Rectal smooth muscle tissue (tissue), 1 donor: ENCODE measurements around the gene PRRX2.

ENCODE experiments used
- H3K27ac ChIP-seq: one replicate; pipeline ENCODE4 v1.7.0; 2013; ENCODE audit warnings: low read depth, low read length, inconsistent platforms
- H3K27me3 ChIP-seq: one replicate; pipeline ENCODE4 v1.7.0; 2013; ENCODE audit warnings: low read length; ENCODE audit not compliant: control insufficient read depth, insufficient read depth
- H3K36me3 ChIP-seq: one replicate; pipeline ENCODE4 v1.7.0; 2013; ENCODE audit warnings: low read length; ENCODE audit not compliant: control insufficient read depth, insufficient read depth
- H3K4me1 ChIP-seq: one replicate; pipeline ENCODE4 v1.7.0; 2013; ENCODE audit warnings: low read length; ENCODE audit not compliant: control insufficient read depth, insufficient read depth
- H3K4me3 ChIP-seq: one replicate; pipeline ENCODE4 v1.7.0; 2013; ENCODE audit warnings: low read length
- H3K9ac ChIP-seq: one replicate; pipeline ENCODE4 v1.7.0; 2013; ENCODE audit warnings: low read length

PRRX2 gene

DNA sequence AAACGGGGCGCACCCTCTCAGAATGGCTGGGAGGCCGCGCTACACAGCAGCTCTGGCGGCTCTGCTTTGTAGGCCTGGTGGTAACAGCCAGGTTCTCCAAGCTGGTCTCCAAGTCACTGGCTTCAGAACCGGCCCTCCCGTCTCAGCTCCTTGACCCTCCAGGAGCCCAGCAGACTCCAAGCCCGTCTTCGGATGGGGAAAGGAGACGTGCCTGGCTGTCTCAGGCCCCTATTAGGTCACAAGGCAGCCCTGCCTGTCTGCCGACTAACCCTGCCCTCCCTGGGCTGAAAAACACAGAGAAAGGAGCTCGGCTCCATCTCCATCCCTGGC, 25.7 kb upstream of the PRRX2 start:
- no peaks in the 10 kb centered on the region for H3K27me3 ChIP-seq
- H3K4me1 ChIP-seq, result peaks cover 14% of the 10 kb centered on the region
- H3K36me3 ChIP-seq, result peaks cover 21% of the 10 kb centered on the region
- H3K27ac ChIP-seq, result no peak overlapping the region
- no peak overlapping the region for H3K9ac ChIP-seq
- no peak overlapping the region for H3K4me3 ChIP-seq

GRCh38 chr9:129640086-129640870, 25.2 kb upstream of the PRRX2 start:
- Histone ChIP-seq H3K4me1 (peaks cover 14% of the 10 kb centered on the region), H3K9ac (no peak overlapping the region), H3K4me3 (peak overlapping the region; percentile 94), H3K27me3 (no peaks in the 10 kb centered on the region), H3K36me3 (peaks cover 16% of the 10 kb centered on the region), H3K27ac (no peak overlapping the region)

DNA sequence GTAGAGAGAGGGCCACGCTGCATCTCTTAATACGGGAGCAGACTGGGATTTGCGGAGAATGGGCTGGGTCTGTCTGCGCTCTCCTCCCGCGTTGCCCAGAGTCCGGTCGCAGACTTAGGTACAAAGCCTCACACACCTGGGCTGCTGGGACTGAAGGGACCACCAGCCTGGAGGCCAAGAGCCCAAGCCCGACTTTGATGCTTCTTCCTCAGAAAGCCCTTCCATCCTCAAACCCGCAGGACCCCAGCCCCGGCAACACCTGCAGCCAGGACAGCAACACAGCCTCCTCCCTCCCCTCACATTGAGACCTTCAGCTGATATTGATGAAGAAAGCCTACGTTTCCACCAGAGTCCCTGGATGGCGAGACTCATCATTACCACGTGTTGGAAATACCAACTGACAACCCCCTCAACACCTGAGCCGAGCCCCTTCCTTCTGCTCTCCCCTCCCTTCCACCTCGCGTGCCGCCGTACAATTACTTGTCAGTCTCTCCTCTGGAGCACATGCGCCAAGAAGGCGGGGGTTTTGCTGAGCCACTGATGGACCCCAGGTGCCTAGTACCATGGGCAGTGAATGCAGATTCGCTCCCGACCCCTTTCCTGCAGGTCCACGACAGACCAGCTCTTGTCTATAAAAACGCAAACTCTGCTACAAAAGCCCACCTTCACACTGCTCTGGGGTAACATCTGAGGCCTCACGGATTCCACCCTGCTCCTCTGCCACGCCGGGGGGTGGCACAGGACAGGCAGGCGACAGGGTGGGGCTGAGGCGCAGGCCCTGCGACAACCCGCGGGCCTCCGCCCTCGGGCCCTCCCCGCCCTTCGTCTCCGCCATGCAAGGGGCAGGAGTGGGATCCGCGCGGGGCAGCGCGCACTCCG, 24.3 kb upstream of the PRRX2 start:
- H3K4me3 ChIP-seq, result peak overlapping the region; percentile 94
- H3K4me1 ChIP-seq, result peaks cover 14% of the 10 kb centered on the region
- H3K9ac ChIP-seq, result peak overlapping the region; percentile 45
- H3K27ac ChIP-seq, result peak overlapping the region; percentile 95
- peaks cover 11% of the 10 kb centered on the region for H3K36me3 ChIP-seq
- no peaks in the 10 kb centered on the region for H3K27me3 ChIP-seq

DNA sequence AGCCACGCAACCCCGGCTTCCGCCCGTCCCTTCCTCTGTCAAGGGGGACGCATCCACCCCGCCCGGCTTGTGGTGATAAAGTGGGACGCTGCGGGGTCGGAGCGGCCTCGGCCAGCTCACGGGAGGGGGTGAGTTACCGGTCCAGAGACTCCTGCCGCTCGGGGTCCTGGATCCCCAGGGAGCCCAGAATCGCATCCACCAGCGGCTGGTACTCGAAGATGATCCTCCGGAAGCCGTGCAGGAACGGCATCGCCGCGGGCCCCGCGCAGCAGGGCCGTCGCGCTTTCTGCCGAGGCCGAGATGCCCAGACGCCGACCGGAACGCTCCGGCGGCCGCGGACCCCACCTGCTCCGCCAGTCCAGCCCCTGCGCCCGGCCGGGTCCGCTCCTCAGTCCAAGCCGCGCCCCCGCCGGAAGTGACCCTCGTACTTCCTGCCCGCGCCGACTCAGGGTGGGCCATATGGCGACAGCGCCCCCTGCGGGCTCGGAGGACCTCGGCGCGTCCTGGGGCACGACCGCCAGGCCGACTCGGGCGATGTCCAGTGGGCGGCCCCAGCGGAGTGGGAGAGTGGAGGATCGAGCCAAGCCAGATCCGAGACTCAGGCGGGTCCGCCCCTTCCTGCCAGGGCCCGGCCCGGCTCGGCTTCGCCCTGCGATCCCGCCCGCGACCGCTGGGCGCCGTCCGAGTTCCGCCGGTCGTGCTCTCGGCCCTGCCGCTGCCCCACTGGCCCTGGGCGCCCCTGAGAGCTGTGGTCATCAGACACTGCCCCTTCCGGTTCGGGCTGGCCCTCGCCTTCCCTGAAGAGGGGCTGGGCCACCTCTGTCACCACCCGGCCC, 23.5 kb upstream of the PRRX2 start, which contains the start of gene ASB6:
ASB6 (minus strand) TSS at position 402 of the 836 bp plus-strand sequence; CDS start at position 250, 152 bp downstream.
- Histone ChIP-seq H3K4me1 (peaks cover 14% of the 10 kb centered on the region), H3K36me3 (peaks cover 11% of the 10 kb centered on the region), H3K9ac (peak within 1 kb of the TSS; percentile 67), H3K27me3 (no peaks in the 10 kb centered on the region), H3K4me3 (peak within 1 kb of the TSS; percentile 94), H3K27ac (peak within 1 kb of the TSS; percentile 95)

DNA sequence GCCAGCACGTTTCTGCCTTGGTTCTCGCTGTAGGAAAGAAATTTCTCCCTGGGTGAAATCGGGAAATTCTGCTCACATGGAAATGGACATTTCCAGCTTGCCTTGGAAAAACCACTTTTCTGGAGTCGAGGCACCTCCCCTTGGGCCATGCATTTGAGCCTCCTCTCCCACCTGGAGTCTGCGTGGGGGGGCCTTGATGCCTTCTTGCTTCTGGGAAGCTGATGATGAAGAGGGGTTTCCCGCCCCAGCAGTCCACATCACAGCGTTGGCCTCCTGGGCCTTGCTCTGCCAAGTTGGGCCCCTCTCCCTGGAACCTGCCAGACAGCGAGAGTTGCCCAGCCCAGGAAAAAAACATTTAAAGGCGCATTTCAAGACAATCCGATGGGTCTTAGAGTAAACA, 21.7 kb upstream of the PRRX2 start:
- Histone ChIP-seq H3K9ac (no peak overlapping the region), H3K4me1 (peaks cover 14% of the 10 kb centered on the region), H3K4me3 (no peak overlapping the region), H3K27me3 (no peaks in the 10 kb centered on the region), H3K36me3 (peaks cover under 1% of the 10 kb centered on the region), H3K27ac (no peak overlapping the region)

DNA sequence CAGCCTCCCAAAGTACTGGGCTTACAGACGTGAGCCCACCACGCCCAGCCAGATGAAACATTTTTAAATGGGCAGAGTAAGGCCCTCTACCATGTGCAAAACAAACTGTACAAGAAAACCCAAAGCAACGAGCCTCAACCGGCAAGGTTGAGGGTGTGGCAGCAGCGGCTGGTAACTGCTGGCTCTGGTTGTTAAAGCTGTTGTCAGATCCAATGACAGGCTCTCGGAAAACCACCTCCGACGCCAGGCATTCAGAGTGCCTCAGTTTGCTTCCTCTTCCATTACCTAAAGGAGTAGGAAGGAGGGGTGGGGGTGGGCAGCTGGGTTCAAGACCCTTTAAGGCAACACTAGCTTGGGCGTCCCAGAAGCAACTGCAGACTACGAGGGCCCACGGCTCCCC, 21.1 kb upstream of the PRRX2 start:
- Histone ChIP-seq H3K4me1 (peaks cover 14% of the 10 kb centered on the region), H3K36me3 (no peaks in the 10 kb centered on the region)

DNA sequence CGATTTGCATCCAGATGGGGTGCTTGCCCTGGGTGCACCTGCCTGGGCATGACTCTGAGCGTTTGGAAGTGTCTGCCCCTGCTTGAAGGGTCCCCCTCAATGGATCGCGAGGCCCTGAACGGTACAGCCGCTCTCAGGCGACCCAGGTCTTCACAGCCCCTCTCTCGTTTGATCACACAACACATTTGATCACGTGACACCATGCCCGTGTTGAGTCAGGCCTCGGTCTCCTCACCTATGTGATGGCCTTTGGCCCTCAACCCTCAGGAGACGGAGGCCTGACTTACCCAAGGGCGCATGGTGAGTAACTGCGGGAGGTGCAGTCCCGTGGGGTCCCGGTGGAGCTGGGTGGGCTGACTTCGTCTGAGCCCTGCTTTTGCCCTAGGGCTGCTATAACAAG, 20.5 kb upstream of the PRRX2 start:
- Histone ChIP-seq H3K27ac (no peak overlapping the region), H3K27me3 (no peaks in the 10 kb centered on the region), H3K9ac (no peak overlapping the region), H3K36me3 (no peaks in the 10 kb centered on the region), H3K4me1 (peaks cover 14% of the 10 kb centered on the region), H3K4me3 (no peak overlapping the region)

More for the DNA sequence above, 21.1 kb upstream of the PRRX2 start:
- Histone ChIP-seq H3K9ac (no peak overlapping the region), H3K27ac (no peak overlapping the region), H3K27me3 (no peaks in the 10 kb centered on the region), H3K4me3 (no peak overlapping the region)

GRCh38 chr9:129646252-129646651, 19.2 kb upstream of the PRRX2 start:
- no peak overlapping the region for H3K4me3 ChIP-seq
- H3K36me3 ChIP-seq, result no peaks in the 10 kb centered on the region
- H3K9ac ChIP-seq, result no peak overlapping the region
- no peak overlapping the region for H3K27ac ChIP-seq
- H3K4me1 ChIP-seq, result peaks cover 5% of the 10 kb centered on the region
- H3K27me3 ChIP-seq, result no peaks in the 10 kb centered on the region

DNA sequence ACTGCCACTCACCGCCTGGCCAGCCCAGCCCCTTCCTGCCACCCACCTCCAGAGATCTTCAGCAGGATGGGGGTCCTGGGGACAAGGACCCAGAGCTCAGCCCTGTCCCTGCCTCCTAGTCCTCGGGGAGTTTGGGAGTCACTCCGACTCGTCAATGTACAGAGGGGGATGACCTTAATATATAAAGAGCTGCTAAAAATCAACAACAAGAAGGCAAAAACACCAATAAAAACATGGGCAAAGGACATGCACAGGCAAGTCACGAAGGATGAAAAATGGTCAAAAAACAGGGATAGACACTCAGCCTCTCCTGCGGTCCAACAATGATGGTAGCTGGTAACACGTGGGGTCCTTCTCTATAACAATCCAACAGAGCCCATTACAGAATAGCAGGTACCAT, 18.8 kb upstream of the PRRX2 start:
- peaks cover 2% of the 10 kb centered on the region for H3K4me1 ChIP-seq
- no peak overlapping the region for H3K9ac ChIP-seq
- H3K4me3 ChIP-seq, result no peak overlapping the region
- H3K27ac ChIP-seq, result no peak overlapping the region
- H3K36me3 ChIP-seq, result no peaks in the 10 kb centered on the region
- H3K27me3 ChIP-seq, result no peaks in the 10 kb centered on the region

GRCh38 chr9:129647635-129648034, 17.8 kb upstream of the PRRX2 start:
- H3K9ac ChIP-seq, result no peak overlapping the region
- no peaks in the 10 kb centered on the region for H3K27me3 ChIP-seq
- H3K27ac ChIP-seq, result no peak overlapping the region
- no peak overlapping the region for H3K4me3 ChIP-seq
- no peaks in the 10 kb centered on the region for H3K36me3 ChIP-seq
- H3K4me1 ChIP-seq, result no peaks in the 10 kb centered on the region

GRCh38 chr9:129648092-129648763, 17.2 kb upstream of the PRRX2 start:
- Histone ChIP-seq H3K27ac (no peak overlapping the region), H3K4me1 (no peaks in the 10 kb centered on the region), H3K4me3 (no peak overlapping the region), H3K9ac (no peak overlapping the region), H3K27me3 (no peaks in the 10 kb centered on the region), H3K36me3 (no peaks in the 10 kb centered on the region)

- Histone ChIP-seq H3K27me3 (no peaks in the 10 kb centered on the region), H3K4me3 (no peak overlapping the region), H3K9ac (no peak overlapping the region), H3K27ac (no peak overlapping the region), H3K4me1 (no peaks in the 10 kb centered on the region), H3K36me3 (no peaks in the 10 kb centered on the region)
Observed at GRCh38 chr9:129648764-129649115, 16.7 kb upstream of the PRRX2 start.
